ELF-1 (cell line): ENCODE measurements around the gene ZDHHC6.
A peak's percentile ranks its signal among the peaks of the same experiment; 100 is the strongest.
"Not testable (repeated sequence)": the region's sequence is repeated elsewhere in the genome, so short reads cannot be mapped to it uniquely, and the experiment has no call there.

Experiments
- DNase-seq: peaks from one replicate; pipeline ENCODE4 v3.0.0-alpha.2; 2016; ENCODE audit warnings: low read depth, low spot score

Gene ZDHHC6

GRCh38 chr10:112446855-112447619 lies at the start of gene ZDHHC6, which contains the start of gene VTI1A:
Gene ZDHHC6 (minus strand): TSS chr10:112446914. CDS start chr10:112445436, 1,478 bp downstream.
Gene VTI1A (plus strand): TSS chr10:112447215. CDS start chr10:112447374, 159 bp downstream.
- DNase-seq = peak; percentile 89

GRCh38 chr10:112492736-112493135 lies 46.0 kb upstream of the ZDHHC6 start:
- no peak for DNase-seq

GRCh38 chr10:112491144-112491543 lies 44.4 kb upstream of the ZDHHC6 start:
- no peak for DNase-seq

DNA sequence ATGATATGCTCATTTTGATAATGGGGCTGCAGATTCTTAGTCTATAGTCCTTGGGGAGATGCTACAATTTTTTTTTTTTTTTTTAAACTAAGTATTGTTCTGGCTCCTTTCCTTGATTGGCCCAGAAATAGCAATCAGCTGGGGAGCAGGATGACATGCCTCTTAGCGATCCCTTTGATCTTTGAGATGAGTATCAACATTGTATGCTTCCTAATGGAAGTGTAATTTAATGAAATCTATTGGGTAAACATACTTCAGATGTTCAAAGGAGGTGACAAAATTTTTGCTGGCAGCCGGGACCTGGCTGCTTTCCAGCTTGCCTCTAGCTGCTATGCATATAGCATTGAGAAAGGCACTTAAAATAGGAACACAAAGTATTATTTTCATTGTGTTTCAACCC lies 43.8 kb upstream of the ZDHHC6 start:
- DNase-seq = no peak

GRCh38 chr10:112487964-112488363 lies 41.2 kb upstream of the ZDHHC6 start:
- no peak for DNase-seq

DNA sequence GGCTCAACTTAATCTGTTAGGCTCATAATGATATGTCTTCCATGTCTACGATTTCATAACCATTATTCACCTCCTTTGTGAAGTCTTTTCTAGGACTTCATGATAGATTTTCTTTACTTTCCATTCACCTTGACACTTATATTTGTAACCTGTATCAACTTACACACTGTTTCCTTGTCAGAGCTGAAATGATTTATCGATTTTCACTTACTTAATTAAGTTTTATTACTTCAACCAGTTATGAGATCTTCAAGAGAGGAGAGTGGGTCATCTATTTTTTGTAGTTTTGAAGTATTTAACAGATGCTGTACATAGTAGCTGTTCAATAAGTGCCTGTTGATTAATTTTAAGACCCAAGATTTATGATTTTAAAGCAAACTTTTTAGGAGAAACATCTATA lies 37.7 kb upstream of the ZDHHC6 start:
- no peak for DNase-seq

DNA sequence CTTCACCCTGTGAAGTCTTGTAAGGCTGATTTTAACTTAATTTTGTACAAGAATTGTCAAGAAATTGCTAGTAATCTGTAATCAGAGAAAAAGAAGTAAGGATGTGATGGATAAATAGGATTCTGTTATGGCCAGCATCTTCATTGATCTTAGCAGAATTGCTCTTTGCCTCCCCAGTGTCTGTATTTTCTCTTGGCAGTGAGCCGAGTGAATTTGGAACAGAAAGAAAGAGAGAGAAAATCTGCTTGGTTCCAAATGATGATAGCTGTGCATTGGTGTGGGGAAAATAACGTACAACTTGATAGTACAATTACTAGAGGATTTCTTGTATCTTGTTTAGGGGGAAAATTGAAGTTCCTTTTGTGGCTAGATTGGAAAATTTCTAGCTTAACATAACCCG lies 34.9 kb upstream of the ZDHHC6 start:
- no peak for DNase-seq

DNA sequence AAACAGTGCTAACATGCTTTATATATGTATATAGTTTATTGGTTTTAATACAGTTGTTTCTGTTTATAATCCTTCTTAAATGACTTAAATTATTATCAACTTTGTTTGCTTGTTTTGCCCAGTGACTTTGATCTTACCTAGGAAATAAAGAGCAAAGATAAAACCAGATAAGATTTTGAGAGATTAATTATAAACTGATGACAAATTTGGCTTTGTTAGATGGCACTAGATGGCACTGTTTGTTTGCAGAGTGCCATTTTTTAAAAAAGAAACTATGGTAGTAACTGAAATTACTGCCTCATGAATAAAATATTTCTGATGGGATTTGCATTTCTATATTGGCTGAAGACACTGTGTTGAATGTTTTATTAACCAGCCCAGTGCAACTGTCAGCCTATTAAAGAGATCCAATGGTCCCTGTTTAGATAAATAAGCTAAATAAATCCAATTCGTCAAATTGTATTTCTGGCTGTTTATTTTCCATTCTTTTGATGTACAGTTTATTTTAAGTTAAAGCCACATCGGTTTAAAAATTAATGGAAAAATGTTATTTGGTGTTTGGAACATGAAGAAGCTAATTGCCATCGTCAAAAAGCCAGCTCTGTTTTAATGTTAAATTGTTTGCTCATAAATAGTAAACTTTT lies 29.0 kb upstream of the ZDHHC6 start:
- no peak for DNase-seq

DNA sequence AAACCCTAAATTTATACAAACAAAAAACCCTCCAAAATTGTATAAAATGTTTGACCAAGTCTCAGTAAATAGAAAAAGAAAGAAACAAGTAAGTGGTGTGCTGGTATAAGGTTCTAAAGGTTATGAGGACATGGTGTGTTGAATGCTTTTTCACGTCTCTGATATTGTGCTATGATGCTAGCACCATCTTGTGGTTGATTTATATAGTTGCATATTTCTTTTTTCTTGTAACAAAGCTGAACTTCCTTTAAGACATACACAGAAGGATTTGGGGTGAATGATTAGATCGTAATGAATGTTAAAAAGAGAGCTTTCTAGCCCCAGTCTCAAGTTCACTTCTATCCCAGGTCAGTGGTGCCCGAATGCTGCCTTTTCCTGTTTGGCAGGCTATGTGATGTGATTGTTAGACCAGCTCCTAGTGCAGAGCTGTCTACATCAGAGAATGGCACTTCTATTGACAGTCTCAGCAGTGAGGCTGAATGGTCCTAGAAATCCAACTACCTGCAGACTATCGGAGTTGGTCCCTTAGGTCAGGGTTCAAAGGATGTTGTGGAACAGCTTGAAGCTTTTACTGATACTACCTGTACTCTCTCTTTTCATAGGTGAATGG lies 25.3 kb upstream of the ZDHHC6 start:
- DNase-seq = peak; percentile 8

DNA sequence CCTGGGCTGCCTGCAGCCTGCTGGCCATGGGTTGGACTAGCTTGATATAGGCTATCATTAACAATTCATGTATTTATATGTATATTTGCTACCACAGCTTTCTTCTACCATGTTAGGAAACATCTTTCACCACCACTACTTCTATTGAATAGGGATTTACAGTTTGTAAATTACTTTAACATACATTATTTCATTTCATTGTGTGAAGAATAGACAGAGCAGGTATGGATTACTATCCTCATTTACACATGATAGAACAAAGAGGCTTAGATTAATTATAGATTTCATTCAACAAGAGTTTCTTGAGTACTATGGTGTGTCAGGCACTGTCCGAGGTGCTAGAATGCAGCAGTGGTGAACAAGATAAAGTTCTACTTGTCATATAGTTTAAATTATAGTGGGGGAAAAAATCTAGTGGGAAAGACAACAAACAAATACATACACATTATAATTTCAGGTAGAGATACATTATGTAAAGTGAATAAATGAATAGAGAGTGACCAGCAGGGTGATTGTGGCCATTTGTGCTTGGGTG lies 20.9 kb upstream of the ZDHHC6 start:
- no peak for DNase-seq

- no peak for DNase-seq
These were observed 20.1 kb upstream of the ZDHHC6 start for GRCh38 chr10:112466802-112467201.

GRCh38 chr10:112465299-112465883 lies 18.7 kb upstream of the ZDHHC6 start:
- no peak for DNase-seq

DNA sequence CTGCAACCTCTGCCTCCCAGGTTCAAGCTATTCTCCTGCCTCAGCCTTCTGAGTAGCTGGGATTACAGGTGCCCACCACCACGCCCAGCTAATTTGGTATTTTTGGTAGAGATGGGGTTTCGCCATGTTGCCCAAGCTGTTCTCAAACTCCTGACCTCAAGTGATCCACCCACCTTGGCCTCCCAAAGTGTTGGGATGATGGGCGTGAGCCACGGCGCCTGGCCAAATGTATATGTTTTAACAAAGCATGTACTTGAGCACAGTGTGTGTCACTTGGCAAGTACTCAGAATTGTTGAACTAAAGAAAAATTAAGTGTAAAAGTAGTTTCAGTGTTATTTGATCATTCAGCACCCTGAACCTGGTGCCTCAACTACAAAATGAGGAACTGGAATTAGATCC lies 17.4 kb upstream of the ZDHHC6 start:
- not testable (repeated sequence) for DNase-seq

DNA sequence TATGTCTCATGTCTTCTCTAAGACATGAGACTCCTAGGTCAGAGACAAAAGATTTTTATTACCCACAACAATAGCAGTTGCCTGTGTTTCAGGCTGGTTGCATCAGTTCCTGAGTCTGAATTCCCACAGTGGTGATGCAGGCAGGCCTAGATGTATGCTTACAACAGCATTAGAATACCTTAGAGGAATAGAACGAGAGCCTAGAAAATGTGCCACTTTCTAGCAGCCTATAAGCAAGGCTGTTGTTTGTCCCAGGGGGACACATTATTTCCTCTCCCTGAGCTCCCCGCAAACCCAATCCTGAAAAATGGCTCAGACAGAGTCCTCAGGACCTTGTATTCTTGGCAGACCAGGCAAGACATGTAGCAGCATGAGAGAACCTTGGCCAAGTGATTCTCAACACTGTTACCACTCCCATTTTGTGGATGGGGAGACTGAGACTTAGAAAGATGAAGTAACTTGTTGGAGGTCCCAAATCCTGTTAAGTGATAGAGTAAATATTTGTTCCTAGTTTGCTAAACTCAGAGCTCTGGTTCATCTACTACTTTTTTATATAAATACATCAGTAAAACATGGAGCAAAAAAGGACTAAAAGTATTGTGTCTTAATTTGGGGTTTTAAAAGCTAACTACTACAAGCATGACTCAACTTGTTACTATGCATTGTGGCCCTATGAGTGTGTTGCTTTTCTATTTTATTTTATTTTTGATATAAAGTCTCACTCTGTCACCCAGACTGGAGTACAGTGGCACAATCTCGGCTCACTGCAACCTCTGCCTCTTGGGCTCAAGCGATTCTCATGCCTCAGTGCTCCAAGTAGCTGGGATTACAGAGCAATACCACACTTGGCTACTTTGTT lies 14.5 kb upstream of the ZDHHC6 start:
- DNase-seq = peak; percentile 12

GRCh38 chr10:112460366-112460765 lies 13.7 kb upstream of the ZDHHC6 start:
- no peak for DNase-seq

- DNase-seq = no peak
These were observed 9.8 kb upstream of the ZDHHC6 start for GRCh38 chr10:112456533-112456932.

DNA sequence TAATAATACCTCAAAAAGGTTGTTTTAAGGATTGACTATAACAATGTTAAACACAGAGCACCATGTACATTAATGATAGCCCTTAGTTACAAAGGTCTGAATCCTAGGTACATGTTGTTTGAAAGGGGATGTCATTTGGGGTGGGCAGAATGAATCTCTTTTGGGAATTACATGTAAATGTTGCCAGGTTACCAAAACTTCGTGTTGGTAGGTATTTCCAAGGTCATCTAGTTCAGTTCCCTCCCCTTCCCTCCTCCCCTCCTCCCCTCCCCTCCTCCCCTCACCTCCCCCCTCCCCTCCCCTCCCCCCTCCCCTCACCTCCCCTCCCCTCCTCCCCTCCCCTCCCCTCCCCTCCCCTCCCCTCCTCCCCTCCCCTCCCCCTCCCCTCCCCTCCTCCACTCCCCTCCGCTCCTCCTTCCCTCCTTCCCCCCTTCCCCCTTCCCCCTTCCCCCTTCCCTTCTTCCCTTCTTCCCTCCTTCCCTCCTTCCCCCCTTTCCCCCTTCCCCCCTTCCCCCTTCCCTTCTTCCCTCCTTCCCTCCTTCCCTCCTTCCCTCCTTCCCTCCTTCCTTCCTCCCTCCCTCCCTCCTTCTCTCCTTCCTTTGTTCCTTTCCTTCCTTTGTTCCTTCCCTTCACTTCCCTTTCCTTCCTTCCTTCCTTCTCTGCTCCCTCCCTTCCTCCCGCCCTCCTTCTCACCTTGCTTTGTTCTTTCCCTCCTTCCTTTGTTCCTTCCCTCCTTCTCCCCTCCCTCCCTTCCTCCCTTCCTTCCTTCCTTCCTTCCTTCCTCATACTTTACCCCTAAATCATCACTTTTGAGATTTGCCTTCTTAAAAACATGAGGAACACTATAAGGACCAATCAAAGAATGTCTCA lies 8.4 kb upstream of the ZDHHC6 start:
- DNase-seq = no peak

GRCh38 chr10:112448888-112449287 lies 2.2 kb upstream of the ZDHHC6 start:
- no peak for DNase-seq

DNA sequence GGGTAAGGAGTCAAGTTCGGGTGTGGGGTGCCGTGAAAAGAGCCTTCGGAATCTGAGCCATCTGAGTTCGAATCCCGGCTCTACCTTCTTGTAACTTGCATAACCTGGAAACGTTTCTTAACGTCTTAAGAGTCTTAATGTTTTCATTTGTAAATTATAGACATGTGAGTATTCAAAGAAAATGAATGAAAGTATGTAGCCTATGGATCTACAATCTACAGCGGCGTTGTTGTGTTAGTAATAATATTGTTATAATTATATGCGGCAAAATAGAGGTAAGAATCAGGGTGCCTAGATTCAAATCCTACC lies 860 bp upstream of the ZDHHC6 start:
- no peak for DNase-seq
